Left lung (tissue), 10 donors: ENCODE measurements around the gene VCP. TPM values are rescaled to one million over a fixed set of nuclear protein-coding genes. Genes with fewer than 3 reads are reported as not detected.

ENCODE experiments used
- ATAC-seq: fragments of 200-7000 bp; cut with Tn5 transposase; one replicate; pipeline ENCODE4 v1.9.1; 2020; ENCODE audit warnings: moderate library complexity
- DNase-seq, 4 donors: peaks; one replicate each; pipeline ENCODE4 v3.0.0-alpha.2; 2013 to 2020
- H3K27ac ChIP-seq, 2 donors: fragments of 200-600 bp; sonication (generic) in 1 of 2; one replicate each; pipeline versions ENCODE4 v1.5.0 to v1.8.0; 2020 to 2021
- H3K27me3 ChIP-seq, 2 donors: fragments of 200-600 bp; sonication (generic) in 1 of 2; one replicate each; pipeline versions ENCODE4 v1.5.0 to v1.8.0; 2020 to 2021
- H3K36me3 ChIP-seq, 2 donors: fragments of 200-600 bp; sonication (generic) in 1 of 2; one replicate each; pipeline versions ENCODE4 v1.5.0 to v1.8.0; 2020 to 2021
- H3K4me1 ChIP-seq, 2 donors: fragments of 200-600 bp; one replicate each; pipeline ENCODE4 v1.8.0; 2021
- H3K4me3 ChIP-seq, 2 donors: fragments of 200-600 bp; sonication (generic) in 1 of 2; one replicate each; pipeline versions ENCODE4 v1.5.0 to v1.8.0; 2020 to 2021; ENCODE audit warnings: mild to moderate bottlenecking in 1 of 2
- H3K9me3 ChIP-seq, 2 donors: fragments of 200-600 bp; sonication (generic) in 1 of 2; one replicate each; pipeline versions ENCODE4 v1.5.0 to v1.8.0; 2020 to 2021
- intact Hi-C, 2 donors: fragments of 100-400 bp; cut with DNase I; formaldehyde crosslinking; loops; one replicate each; pipeline versions ENCODE4 v1.11.2 to v1.14.2; 2022
- polyA plus RNA-seq, 6 donors: library from polyadenylated mRNA; unstranded; fragments of 120-200 nt; gene quantifications; one replicate each; pipeline ENCODE4 v1.2.1, GENCODE V29; 2013; ENCODE audit not compliant: insufficient read length in 6 of 6
- total RNA-seq, 2 donors: library from RNA; stranded (reverse); fragmentation: NEBNext Ultra II Directional; extraction: Animal tissue kit (Norgen Biotek cat#: 25700); gene quantifications; one replicate each; pipeline ENCODE4 v1.2.1, GENCODE V29; 2021
- TF ChIP-seq, protein P1 (sequence below), 2 donors: fragments of 200-600 bp; sonication (generic) in 1 of 2; IDR thresholded peaks; one replicate each; pipeline versions ENCODE4 v1.5.0 to v1.8.0; 2021; ENCODE audit warnings: antibody characterized with exemption in 2 of 2
- donor health status: DM: no; HTN: yes; CAD: no.
- donor health status: DM: no; HTN: no; CAD: no.

VCP gene
- total and polyA plus RNA-seq, 8 donors: 198 to 327 (median 224) TPM

DNA sequence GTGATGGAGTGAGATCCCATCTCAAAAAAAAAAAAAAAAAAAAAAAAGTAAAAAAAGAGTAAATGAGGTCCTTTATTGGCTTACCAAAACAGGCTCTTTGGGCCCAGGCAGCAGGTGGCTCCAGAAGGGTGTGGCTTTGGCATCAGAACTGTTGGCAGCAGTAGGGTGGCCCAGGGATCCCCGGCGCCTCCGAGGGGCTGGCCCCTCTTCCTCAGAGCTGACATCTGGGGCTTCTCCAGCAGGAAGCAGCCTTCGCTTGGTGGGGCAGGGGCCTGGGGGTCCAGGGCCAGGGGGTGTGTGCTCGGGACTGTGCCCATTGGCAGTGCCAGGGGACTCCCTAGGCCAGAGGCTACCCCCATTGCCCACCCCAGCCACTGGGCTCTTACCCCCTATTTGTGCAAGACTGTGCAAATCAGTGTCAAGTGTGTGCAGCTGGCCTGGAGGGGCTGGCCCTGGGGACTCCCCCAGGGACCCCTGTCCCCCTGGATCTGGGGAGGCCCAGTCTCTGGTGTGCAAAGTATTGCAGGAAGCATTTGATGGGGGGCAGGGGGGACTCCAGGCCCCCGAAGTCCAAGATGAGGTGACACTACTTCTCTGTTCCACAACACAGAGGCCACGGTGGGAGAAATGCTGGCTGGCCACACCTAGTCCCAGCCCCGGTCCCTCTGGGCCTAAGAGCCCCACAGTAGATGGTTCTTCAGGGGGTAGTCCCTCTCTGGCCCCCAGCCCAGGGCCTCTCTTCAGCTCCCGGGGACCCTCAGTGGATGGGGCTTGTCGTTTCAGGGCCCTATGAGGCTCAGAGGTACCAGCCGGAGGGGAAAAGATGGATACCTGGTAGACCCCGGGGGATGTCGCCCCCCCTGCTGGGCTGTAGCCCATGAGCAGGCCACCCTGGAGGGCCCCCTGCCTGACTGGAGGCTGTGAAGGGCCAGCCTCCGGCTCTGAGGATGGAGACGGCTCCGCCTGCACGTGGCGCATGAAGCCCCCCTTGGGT is 35.2 kb upstream of the VCP start:
- Histone ChIP-seq H3K36me3 (peaks cover 0 to 52% of the 10 kb centered on the region in 2 donors), H3K27ac (no peak overlapping the region), H3K4me3 (no peak overlapping the region), H3K27me3 (no peaks in the 10 kb centered on the region), H3K9me3 (no peaks in the 10 kb centered on the region), H3K4me1 (peaks cover 19 to 50% of the 10 kb centered on the region in 2 donors)
- intact Hi-C loops: no loop called here
- ATAC-seq: no peak
- TF ChIP-seq, protein P1, sequence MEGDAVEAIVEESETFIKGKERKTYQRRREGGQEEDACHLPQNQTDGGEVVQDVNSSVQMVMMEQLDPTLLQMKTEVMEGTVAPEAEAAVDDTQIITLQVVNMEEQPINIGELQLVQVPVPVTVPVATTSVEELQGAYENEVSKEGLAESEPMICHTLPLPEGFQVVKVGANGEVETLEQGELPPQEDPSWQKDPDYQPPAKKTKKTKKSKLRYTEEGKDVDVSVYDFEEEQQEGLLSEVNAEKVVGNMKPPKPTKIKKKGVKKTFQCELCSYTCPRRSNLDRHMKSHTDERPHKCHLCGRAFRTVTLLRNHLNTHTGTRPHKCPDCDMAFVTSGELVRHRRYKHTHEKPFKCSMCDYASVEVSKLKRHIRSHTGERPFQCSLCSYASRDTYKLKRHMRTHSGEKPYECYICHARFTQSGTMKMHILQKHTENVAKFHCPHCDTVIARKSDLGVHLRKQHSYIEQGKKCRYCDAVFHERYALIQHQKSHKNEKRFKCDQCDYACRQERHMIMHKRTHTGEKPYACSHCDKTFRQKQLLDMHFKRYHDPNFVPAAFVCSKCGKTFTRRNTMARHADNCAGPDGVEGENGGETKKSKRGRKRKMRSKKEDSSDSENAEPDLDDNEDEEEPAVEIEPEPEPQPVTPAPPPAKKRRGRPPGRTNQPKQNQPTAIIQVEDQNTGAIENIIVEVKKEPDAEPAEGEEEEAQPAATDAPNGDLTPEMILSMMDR (IDR thresholded peaks at IDR 0.05): no peak
- no peak for DNase-seq

- Histone ChIP-seq H3K4me3 (no peak overlapping the region), H3K27me3 (no peaks in the 10 kb centered on the region), H3K36me3 (peaks cover 0 to 56% of the 10 kb centered on the region in 2 donors), H3K27ac (no peak overlapping the region), H3K4me1 (peaks cover 17 to 52% of the 10 kb centered on the region in 2 donors), H3K9me3 (no peaks in the 10 kb centered on the region)
- ATAC-seq (no peak), DNase-seq (no peak)
- intact Hi-C loops: no loop called here
- TF ChIP-seq, protein P1 (IDR thresholded peaks at IDR 0.05): no peak
Measured at GRCh38 chr9:35106343-35106730, 33.9 kb upstream of the VCP start.

GRCh38 chr9:35105571-35106342 is 33.3 kb upstream of the VCP start:
- H3K4me1 ChIP-seq: peaks cover 14 to 53% of the 10 kb centered on the region in 2 donors
- no peak overlapping the region for H3K27ac ChIP-seq
- DNase-seq (no peak), ATAC-seq (no peak)
- TF ChIP-seq, protein P1 (IDR thresholded peaks at IDR 0.05): no peak
- intact Hi-C loops: no loop called here
- peaks cover 0 to 62% of the 10 kb centered on the region in 2 donors for H3K36me3 ChIP-seq
- H3K4me3 ChIP-seq: no peak overlapping the region
- no peaks in the 10 kb centered on the region for H3K9me3 ChIP-seq
- no peaks in the 10 kb centered on the region for H3K27me3 ChIP-seq

DNA sequence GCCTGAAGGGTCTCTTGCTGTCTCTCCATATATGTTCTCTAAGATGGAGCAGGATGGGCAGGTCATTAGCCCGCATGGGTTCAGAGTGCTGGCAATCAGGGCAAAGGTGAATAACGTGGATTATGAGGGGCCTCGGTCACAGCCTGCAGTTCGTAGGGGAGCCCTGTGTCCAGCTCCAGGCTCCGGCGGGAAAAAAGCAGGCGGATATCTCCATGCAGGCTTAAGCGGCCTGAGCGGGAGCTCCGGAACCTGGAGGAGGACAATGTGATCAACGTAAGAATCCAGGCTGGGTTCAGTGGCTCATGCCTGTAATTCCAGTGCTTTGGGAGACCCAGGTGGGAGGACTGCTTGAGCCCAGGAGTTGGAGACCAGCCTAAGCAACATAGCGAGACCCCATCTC is 32.7 kb upstream of the VCP start:
- no peak overlapping the region for H3K27ac ChIP-seq
- no peak overlapping the region for H3K4me3 ChIP-seq
- DNase-seq (no peak), ATAC-seq (no peak)
- H3K4me1 ChIP-seq: peaks cover 8 to 47% of the 10 kb centered on the region in 2 donors
- intact Hi-C loops: no loop called here
- TF ChIP-seq, protein P1 (IDR thresholded peaks at IDR 0.05): no peak
- no peaks in the 10 kb centered on the region for H3K9me3 ChIP-seq
- no peaks in the 10 kb centered on the region for H3K27me3 ChIP-seq
- peaks cover 0 to 69% of the 10 kb centered on the region in 2 donors for H3K36me3 ChIP-seq

DNA sequence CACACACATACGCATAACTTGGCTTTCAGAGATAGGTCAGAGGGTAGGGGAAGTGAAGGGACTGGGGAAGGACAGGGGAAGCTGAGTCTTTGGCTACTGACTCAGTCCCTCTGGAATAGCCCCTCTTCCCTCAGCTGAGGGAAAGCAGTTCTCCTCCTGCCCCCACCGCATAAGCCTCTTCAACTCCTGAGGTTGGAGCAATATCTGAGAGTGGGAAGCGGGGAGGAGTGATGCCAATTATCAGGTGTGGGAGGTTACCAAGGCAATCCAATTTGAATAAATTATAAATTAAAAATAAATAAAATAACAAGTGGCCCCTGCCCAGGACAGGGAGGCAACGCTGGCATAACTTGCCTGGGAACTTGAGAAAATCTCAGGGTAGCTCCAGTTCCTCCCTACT is 32.2 kb upstream of the VCP start:
- TF ChIP-seq, protein P1 (IDR thresholded peaks at IDR 0.05): no peak
- Histone ChIP-seq H3K27me3 (no peaks in the 10 kb centered on the region), H3K36me3 (peaks cover 0 to 74% of the 10 kb centered on the region in 2 donors), H3K4me3 (no peak overlapping the region), H3K9me3 (no peaks in the 10 kb centered on the region), H3K4me1 (peaks cover 6 to 42% of the 10 kb centered on the region in 2 donors), H3K27ac (peak overlapping the region in 1 of 2 donors; percentile 91)
- DNase-seq (no peak), ATAC-seq (no peak)
- intact Hi-C loops: no loop called here
